ENCODE data around the gene TLE6.

TLE6 gene

DNA sequence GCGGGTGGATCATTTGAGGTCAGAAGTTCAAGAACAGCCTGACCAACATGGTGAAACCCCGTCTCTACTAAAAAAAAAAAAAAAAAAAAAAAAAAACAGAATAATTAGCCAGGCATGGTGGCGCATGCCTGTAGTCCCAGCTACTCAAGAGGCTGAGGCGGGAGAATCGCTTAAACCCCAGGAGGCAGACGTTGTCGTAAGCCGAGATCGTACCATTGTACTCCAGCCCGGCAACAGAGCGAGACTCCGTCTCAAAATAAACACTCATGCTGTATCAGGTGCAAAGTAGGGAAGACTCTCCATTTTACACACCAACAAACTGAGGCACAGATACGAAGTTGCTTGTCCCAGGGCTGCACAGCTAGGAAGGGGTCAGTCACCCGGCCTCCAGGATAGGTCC lies 15.6 kb downstream of the TLE6 start:
- H3K4me1 ChIP-seq (ENCODE audit: insufficient read depth, low read length, poor library complexity, severe bottlenecking): no peaks in the 10 kb centered on the region
- no peaks in the 10 kb centered on the region for H3K9me2 ChIP-seq (replicated peaks; ENCODE audit: low read depth, low read length)
- no peaks in the 10 kb centered on the region for H3F3A ChIP-seq (ENCODE audit: low read depth)
- H3K27me3 ChIP-seq (ENCODE audit: insufficient read depth, low read length, poor library complexity, severe bottlenecking): no peaks in the 10 kb centered on the region
- TF ChIP-seq EZH2phosphoT487 (IDR thresholded peaks at IDR 0.05; ENCODE audit: borderline replicate concordance): no peak
- TF ChIP-seq, protein P1, sequence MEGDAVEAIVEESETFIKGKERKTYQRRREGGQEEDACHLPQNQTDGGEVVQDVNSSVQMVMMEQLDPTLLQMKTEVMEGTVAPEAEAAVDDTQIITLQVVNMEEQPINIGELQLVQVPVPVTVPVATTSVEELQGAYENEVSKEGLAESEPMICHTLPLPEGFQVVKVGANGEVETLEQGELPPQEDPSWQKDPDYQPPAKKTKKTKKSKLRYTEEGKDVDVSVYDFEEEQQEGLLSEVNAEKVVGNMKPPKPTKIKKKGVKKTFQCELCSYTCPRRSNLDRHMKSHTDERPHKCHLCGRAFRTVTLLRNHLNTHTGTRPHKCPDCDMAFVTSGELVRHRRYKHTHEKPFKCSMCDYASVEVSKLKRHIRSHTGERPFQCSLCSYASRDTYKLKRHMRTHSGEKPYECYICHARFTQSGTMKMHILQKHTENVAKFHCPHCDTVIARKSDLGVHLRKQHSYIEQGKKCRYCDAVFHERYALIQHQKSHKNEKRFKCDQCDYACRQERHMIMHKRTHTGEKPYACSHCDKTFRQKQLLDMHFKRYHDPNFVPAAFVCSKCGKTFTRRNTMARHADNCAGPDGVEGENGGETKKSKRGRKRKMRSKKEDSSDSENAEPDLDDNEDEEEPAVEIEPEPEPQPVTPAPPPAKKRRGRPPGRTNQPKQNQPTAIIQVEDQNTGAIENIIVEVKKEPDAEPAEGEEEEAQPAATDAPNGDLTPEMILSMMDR (conservative IDR thresholded peaks at IDR 0.05; ENCODE audit: low read length): no peak
- H4K20me1 ChIP-seq (ENCODE audit: insufficient read depth, low read length, poor library complexity, severe bottlenecking): no peaks in the 10 kb centered on the region
- no peaks in the 10 kb centered on the region for H3K36me3 ChIP-seq (ENCODE audit: insufficient read depth, low read length)
- no peak overlapping the region for H3K9ac ChIP-seq (ENCODE audit: low read depth, low read length, poor library complexity, severe bottlenecking)
- no peaks in the 10 kb centered on the region for H3K79me2 ChIP-seq (ENCODE audit: insufficient read depth, low read length)
- no peak overlapping the region for H3K4me3 ChIP-seq (ENCODE audit: low read length, poor library complexity, severe bottlenecking)
- H3K4me2 ChIP-seq (ENCODE audit: low read depth, low read length, poor library complexity, severe bottlenecking): no peak overlapping the region
- H3K9me3 ChIP-seq (ENCODE audit: insufficient read depth, low read depth, low read length): no peaks in the 10 kb centered on the region
- no peak overlapping the region for H2AFZ ChIP-seq (ENCODE audit: low read length)

DNA sequence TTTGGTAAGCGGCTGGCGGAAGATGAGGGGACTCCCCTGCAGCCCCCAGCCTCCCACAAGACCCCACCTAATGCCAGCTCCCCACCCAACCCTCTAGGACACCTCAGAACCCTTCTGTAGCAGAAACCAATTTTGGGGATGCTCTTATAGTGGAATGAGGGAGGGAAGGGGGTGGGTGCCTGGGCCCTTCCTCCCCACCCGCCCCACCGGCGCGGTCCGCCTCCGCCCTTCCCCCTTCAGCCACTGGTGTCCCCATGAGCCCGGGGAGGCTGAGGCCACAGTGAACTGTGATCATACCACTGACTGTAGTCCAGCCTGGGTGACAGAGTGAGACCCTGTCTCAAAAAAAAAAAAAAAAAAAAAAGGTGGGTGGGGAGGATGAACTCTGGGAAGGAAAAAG lies 16.2 kb downstream of the TLE6 start:
- no peak for TF ChIP-seq EZH2phosphoT487 (IDR thresholded peaks at IDR 0.05; ENCODE audit: borderline replicate concordance)
- TF ChIP-seq, protein P1 (conservative IDR thresholded peaks at IDR 0.05; ENCODE audit: low read length): no peak
- Histone ChIP-seq H4K20me1 (ENCODE audit: insufficient read depth, low read length, poor library complexity, severe bottlenecking) (no peaks in the 10 kb centered on the region), H3F3A (ENCODE audit: low read depth) (no peaks in the 10 kb centered on the region), H3K9me3 (ENCODE audit: insufficient read depth, low read depth, low read length) (no peaks in the 10 kb centered on the region), H3K4me1 (ENCODE audit: insufficient read depth, low read length, poor library complexity, severe bottlenecking) (no peaks in the 10 kb centered on the region), H3K9me2 (replicated peaks; ENCODE audit: low read depth, low read length) (no peaks in the 10 kb centered on the region), H2AFZ (ENCODE audit: low read length) (no peak overlapping the region), H3K79me2 (ENCODE audit: insufficient read depth, low read length) (no peaks in the 10 kb centered on the region), H3K9ac (ENCODE audit: low read depth, low read length, poor library complexity, severe bottlenecking) (no peak overlapping the region), H3K36me3 (ENCODE audit: insufficient read depth, low read length) (no peaks in the 10 kb centered on the region), H3K4me2 (ENCODE audit: low read depth, low read length, poor library complexity, severe bottlenecking) (no peak overlapping the region), H3K27me3 (ENCODE audit: insufficient read depth, low read length, poor library complexity, severe bottlenecking) (no peaks in the 10 kb centered on the region), H3K4me3 (ENCODE audit: low read length, poor library complexity, severe bottlenecking) (no peak overlapping the region)

DNA sequence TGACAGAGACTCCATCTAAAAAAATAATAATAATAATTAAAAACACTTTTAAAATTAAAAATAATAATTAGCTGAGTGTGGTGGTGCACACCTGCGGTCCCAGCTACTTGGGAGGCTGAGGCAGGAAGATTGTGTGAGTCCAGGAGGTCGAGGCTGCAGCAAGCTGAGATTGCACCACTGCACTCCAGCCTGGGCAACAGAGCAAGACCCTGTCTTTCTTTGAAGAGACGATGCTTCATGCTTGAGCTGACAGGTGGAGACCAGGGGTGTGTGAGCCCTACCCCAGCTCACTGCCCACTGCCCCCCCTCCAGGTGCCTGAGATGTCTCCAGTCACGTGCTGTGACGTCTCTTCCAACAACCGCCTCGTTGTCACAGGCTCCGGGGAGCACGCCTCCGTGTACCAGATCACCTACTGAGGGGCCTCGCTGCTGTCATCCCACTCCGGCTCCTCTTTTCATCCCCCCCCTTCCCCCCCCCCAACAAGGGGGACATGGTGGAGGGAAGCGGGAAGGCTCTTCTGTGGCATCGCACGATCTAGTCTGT lies 17.3 kb downstream of the TLE6 start:
- H3K36me3 ChIP-seq (ENCODE audit: insufficient read depth, low read length): no peaks in the 10 kb centered on the region
- H3K4me2 ChIP-seq (ENCODE audit: low read depth, low read length, poor library complexity, severe bottlenecking): no peak overlapping the region
- H4K20me1 ChIP-seq (ENCODE audit: insufficient read depth, low read length, poor library complexity, severe bottlenecking): no peaks in the 10 kb centered on the region
- H3K27me3 ChIP-seq (ENCODE audit: insufficient read depth, low read length, poor library complexity, severe bottlenecking): no peaks in the 10 kb centered on the region
- no peak overlapping the region for H3K4me3 ChIP-seq (ENCODE audit: low read length, poor library complexity, severe bottlenecking)
- no peaks in the 10 kb centered on the region for H3K9me2 ChIP-seq (replicated peaks; ENCODE audit: low read depth, low read length)
- H2AFZ ChIP-seq (ENCODE audit: low read length): no peak overlapping the region
- no peaks in the 10 kb centered on the region for H3F3A ChIP-seq (ENCODE audit: low read depth)
- no peaks in the 10 kb centered on the region for H3K4me1 ChIP-seq (ENCODE audit: insufficient read depth, low read length, poor library complexity, severe bottlenecking)
- TF ChIP-seq, protein P1 (conservative IDR thresholded peaks at IDR 0.05; ENCODE audit: low read length): no peak
- no peak for TF ChIP-seq EZH2phosphoT487 (IDR thresholded peaks at IDR 0.05; ENCODE audit: borderline replicate concordance)
- H3K79me2 ChIP-seq (ENCODE audit: insufficient read depth, low read length): no peaks in the 10 kb centered on the region
- H3K9ac ChIP-seq (ENCODE audit: low read depth, low read length, poor library complexity, severe bottlenecking): no peak overlapping the region
- no peaks in the 10 kb centered on the region for H3K9me3 ChIP-seq (ENCODE audit: insufficient read depth, low read depth, low read length)
